ENCODE results near the gene CHMP5.

The CHMP5 gene

DNA sequence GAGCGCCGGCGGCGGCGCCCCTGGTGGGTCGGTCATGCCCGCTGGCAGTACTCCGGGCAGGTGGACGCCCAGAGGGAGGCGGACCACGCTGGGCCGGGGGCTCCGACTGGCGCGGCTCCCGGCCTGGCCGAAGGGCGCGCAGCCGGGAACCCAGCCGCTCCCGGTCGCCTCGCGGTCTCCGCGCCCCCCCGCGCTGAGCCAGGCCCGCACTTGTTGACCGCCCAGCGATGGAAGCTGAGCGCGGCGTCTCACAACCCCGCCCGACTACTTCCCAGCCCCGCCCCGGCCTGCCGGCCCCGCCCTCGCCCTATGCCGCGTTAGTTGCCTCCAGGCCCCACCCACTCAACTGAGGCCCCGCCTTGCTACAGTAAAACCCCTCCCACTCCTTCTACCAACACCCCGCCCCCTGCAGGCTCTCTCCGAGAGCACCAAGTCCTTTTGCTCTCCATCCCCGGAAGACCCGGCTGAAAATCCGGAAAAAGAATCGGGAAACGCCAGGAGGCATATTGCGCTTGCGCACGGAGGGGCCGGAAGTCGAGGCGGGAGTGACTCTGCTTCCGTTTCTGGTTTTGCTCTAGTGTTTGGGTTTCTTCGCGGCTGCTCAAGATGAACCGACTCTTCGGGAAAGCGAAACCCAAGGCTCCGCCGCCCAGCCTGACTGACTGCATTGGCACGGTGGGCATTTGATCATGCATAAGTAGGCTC is at the start of gene CHMP5, which contains the start of gene BAG1:
TSS of gene CHMP5 (plus strand) at position 577 of the 705 bp plus-strand sequence. CDS start at position 607, 30 bp downstream.
TSS of gene BAG1 (minus strand) at position 236 of the 705 bp plus-strand sequence.
- peak within 1 kb of the TSS; percentile 93 for H3K27ac Mint-ChIP-seq
- peaks cover 19% of the 10 kb centered on the region for H3K36me3 Mint-ChIP-seq
- peaks cover 56% of the 10 kb centered on the region for H3K4me1 Mint-ChIP-seq
- peak within 1 kb of the TSS; percentile 93 for H3K4me3 Mint-ChIP-seq
- no peaks in the 10 kb centered on the region for H3K9me3 Mint-ChIP-seq
- no peaks in the 10 kb centered on the region for H3K27me3 Mint-ChIP-seq

DNA sequence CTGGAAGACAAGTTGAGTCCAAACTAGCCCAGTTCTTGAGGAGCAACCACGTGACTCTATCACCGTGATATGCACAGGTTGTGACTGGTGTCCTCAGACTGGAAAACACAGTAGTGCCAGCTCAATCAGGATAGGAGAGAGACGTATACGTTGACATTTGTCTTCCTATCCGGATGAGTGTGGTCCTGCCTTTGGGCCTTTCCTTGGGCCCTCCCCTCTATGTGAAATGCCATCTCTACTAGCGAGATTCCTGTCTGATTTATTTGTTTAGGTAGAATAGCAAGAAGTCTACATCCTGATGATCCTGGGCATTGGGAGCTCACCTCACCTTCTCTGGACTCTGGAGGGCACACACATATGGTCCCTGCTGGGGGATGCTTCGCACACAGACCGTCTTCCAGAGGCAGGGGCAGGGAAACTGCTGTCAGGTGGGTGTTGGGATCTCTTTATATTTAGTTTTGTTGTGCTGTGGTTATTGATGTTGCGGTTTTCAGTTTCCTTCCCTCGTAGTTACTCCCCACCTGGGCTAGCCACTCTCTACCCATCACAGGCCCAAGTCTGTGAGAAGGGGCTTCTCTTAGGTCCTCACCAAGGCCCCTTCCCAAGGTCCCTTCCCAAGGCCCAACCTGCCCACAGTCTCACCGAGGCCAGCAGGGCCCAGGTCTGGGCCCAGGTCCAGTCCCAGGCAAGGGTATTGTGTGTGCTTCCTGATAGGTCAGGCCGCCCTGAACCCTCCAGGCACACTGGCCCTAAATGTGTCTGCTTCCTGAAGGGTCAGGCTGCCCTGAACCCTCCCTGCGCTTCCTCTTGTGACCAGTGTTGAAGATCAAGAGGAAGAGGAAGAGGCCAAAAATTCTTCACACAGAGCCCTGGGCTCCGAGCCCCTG is 43.9 kb upstream of the CHMP5 start:
- Mint-ChIP-seq H3K27me3 (no peaks in the 10 kb centered on the region), H3K36me3 (no peaks in the 10 kb centered on the region), H3K4me1 (peaks cover 14% of the 10 kb centered on the region), H3K9me3 (no peaks in the 10 kb centered on the region), H3K27ac (no peak overlapping the region), H3K4me3 (no peak overlapping the region)

DNA sequence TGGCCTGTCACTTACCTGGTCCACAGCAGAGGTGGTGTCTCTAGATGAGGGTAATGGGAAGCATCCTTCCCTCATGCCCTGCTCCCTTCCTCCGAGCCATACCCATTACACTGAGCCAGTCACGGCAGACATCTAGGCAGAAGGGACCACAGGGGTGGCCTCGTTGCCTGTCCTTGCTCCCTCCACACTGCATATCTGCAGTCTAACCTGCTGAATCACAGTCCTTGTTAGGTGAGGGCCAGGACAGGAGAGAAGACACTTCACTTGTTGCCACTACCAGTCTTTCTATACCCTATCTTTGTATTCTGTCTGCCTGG is 43.3 kb upstream of the CHMP5 start:
- Mint-ChIP-seq H3K9me3 (no peaks in the 10 kb centered on the region), H3K4me3 (no peak overlapping the region), H3K4me1 (peaks cover 15% of the 10 kb centered on the region), H3K36me3 (no peaks in the 10 kb centered on the region), H3K27me3 (no peaks in the 10 kb centered on the region), H3K27ac (no peak overlapping the region)

DNA sequence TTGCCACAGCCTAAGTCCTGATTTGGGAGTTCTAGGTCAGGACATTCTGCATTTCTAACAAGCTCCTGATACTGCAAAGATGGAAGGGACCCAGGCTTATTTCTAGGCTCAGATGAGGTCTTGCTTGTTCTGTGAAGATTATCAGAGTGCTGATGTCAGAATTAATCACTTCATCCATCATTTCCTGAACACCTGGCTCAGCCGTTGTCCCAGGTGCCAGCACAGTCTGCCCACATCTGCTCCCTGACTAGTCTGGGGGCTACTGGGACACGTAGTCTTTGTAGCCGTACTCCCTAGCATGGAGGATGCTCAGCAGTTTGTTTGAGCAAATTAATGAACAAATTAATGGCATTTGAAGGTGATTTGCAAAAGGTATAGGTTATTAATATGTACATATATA is 42.8 kb upstream of the CHMP5 start:
- Mint-ChIP-seq H3K4me1 (peaks cover 15% of the 10 kb centered on the region), H3K36me3 (no peaks in the 10 kb centered on the region), H3K4me3 (no peak overlapping the region), H3K27ac (no peak overlapping the region), H3K9me3 (no peaks in the 10 kb centered on the region), H3K27me3 (no peaks in the 10 kb centered on the region)

DNA sequence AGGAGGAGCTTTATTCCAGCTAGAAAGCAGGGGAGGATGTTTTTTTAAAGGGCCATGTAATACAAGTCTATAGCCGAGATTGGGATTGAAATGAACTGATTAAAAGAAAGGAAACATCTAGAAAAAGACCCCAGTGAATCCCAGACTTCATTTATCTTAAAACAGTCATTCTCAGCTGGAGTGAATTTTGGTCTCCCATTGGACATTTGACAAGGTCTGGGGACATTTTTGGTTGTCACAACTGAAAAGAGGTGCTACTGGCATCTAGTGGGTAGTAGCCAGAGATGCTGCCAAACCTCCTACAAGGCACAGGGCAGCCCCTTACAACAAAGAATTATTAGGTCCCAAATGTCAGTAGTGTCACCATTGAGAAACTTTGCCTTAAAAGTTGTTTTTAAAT is 41.2 kb upstream of the CHMP5 start:
- H3K4me3 Mint-ChIP-seq: no peak overlapping the region
- H3K4me1 Mint-ChIP-seq: peaks cover 15% of the 10 kb centered on the region
- H3K27me3 Mint-ChIP-seq: no peaks in the 10 kb centered on the region
- H3K27ac Mint-ChIP-seq: no peak overlapping the region
- no peaks in the 10 kb centered on the region for H3K36me3 Mint-ChIP-seq
- no peaks in the 10 kb centered on the region for H3K9me3 Mint-ChIP-seq

DNA sequence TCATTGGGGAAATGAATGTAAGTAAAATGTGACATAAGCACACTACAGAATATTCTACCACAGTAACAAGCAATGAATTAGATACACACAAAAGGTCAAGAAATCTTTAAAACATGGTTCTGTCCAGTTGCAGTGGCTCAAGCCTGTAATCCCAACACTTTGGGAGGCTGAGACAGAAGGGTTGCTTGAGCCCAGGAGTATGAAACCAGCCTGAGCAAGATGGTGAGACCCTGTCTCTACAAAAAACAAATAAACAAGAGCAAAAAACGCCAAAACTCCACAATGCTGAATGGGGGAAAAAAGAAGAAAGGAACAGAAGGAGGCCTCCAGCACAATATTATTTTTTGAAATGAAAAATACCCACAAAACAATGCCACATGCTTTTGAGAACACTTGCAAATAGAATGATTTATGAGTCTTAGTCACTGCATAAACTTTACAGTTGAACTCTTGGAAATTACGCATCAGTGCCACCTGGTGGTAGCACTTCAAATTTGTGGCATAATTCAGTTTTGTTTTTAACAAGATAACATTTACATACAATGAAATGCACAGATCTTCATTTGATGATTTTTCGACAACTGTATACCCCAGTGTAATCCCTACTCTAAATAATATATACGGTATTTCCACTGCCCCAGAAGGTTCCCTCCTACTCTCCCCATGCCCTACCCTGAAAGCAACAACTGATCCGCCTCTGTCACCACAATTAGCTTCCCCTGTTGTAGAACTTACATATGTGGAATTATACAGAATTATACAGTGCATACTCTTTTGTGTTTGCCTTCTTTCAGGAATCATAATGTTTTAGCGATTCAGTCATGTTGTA is 39.3 kb upstream of the CHMP5 start:
- Mint-ChIP-seq H3K27me3 (no peaks in the 10 kb centered on the region), H3K4me1 (peaks cover 15% of the 10 kb centered on the region), H3K9me3 (no peaks in the 10 kb centered on the region), H3K36me3 (no peaks in the 10 kb centered on the region), H3K27ac (peak overlapping the region; percentile 27), H3K4me3 (no peak overlapping the region)

DNA sequence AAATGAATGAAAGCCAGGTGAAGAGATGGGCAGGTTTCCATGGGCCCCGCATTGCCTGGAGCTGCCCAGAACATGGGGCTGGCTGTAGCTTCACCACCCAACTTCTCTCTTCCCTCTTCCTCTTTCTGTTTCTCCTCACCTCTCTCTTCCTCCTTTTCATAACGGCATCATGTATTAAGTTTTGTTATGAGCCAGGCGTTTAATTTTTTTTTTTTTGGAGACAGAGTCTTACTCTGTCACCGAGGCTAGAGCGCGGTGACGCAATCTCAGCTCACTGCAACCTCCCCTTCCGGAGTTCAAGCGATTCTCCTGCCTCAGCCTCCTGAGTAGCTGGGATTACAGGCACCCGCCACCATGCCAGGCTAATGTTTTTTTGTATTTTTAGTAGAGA is 37.8 kb upstream of the CHMP5 start:
- H3K4me3 Mint-ChIP-seq: no peak overlapping the region
- no peaks in the 10 kb centered on the region for H3K36me3 Mint-ChIP-seq
- no peaks in the 10 kb centered on the region for H3K27me3 Mint-ChIP-seq
- H3K27ac Mint-ChIP-seq: no peak overlapping the region
- H3K9me3 Mint-ChIP-seq: no peaks in the 10 kb centered on the region
- peaks cover 9% of the 10 kb centered on the region for H3K4me1 Mint-ChIP-seq

DNA sequence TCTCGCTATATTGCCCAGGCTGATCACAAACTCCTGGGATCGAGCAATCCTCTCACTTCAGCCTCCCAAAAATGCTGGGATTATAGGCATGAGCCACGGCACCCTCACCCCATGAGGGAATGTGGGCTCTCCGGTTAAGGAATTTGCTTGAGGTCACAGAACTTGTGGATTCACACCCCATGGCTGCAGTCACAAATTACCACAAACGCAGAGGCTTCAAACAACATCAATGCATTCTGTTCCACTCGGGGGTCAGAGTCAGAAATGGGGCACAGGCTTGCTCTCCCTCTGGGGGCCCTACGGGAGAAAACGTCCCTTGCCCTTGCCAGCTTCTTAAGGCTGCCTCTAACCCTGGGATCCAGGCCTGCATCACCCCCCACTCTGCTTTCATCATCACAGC is 37.1 kb upstream of the CHMP5 start:
- peaks cover 9% of the 10 kb centered on the region for H3K4me1 Mint-ChIP-seq
- no peak overlapping the region for H3K27ac Mint-ChIP-seq
- no peaks in the 10 kb centered on the region for H3K36me3 Mint-ChIP-seq
- no peak overlapping the region for H3K4me3 Mint-ChIP-seq
- no peaks in the 10 kb centered on the region for H3K27me3 Mint-ChIP-seq
- no peaks in the 10 kb centered on the region for H3K9me3 Mint-ChIP-seq

DNA sequence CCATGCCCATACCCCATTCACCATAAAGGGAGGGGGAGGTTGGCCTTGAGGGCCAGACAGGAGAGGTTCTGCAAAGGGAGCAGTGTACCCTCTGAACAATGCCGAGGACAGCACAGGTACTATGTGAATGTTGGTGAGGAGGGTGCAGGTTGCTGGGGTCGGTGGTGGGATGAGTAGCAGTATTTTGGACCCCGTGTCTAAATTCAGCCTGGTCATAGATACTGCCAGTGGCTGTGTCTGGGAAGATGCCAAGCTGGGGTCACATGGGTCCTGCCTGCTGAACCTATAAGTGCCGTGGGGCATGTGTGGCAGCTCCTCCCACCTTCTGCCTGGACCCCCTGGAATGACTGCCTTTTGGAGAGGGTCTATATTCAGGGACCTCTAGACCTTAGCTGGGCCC is 36.2 kb upstream of the CHMP5 start:
- Mint-ChIP-seq H3K4me1 (peaks cover 9% of the 10 kb centered on the region), H3K36me3 (no peaks in the 10 kb centered on the region), H3K9me3 (no peaks in the 10 kb centered on the region), H3K27me3 (no peaks in the 10 kb centered on the region), H3K27ac (no peak overlapping the region), H3K4me3 (no peak overlapping the region)

DNA sequence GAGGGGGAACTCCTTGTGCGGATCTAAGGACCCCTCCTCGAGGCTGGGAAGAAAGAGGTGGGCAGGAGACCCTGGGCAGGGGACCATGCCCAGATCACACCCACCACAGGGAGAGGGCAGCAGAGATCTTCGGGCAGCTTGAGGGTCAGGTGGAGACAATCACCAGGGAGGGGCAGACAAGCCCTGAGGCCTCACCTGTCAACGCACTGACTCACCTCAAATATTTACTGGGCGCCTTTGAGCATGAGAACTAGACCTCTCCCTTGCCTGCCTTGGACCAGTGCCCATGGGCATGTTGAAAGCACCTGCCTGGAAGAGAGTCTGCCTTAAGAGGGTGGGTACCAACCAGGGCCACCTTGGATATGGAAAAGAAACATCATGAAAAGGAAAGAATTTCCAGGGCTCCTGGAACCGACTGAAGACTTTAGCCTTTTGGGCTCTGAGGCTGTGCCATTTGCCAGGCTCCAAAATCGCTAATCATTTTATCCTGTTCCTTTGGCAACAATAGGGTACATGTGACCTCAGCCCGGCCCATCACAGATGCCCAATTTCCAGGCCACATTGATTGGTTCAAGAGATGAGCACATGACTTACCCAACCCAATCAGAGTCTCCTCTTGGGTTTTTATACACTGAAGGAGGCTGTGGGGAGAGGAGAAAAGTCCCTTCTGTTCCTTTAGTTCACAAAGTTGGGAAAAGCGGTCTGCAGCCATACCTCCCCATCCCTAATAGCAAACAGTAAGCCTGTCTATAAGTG is 35.3 kb upstream of the CHMP5 start:
- no peaks in the 10 kb centered on the region for H3K27me3 Mint-ChIP-seq
- no peaks in the 10 kb centered on the region for H3K9me3 Mint-ChIP-seq
- H3K27ac Mint-ChIP-seq: no peak overlapping the region
- H3K36me3 Mint-ChIP-seq: no peaks in the 10 kb centered on the region
- peaks cover 9% of the 10 kb centered on the region for H3K4me1 Mint-ChIP-seq
- H3K4me3 Mint-ChIP-seq: no peak overlapping the region

DNA sequence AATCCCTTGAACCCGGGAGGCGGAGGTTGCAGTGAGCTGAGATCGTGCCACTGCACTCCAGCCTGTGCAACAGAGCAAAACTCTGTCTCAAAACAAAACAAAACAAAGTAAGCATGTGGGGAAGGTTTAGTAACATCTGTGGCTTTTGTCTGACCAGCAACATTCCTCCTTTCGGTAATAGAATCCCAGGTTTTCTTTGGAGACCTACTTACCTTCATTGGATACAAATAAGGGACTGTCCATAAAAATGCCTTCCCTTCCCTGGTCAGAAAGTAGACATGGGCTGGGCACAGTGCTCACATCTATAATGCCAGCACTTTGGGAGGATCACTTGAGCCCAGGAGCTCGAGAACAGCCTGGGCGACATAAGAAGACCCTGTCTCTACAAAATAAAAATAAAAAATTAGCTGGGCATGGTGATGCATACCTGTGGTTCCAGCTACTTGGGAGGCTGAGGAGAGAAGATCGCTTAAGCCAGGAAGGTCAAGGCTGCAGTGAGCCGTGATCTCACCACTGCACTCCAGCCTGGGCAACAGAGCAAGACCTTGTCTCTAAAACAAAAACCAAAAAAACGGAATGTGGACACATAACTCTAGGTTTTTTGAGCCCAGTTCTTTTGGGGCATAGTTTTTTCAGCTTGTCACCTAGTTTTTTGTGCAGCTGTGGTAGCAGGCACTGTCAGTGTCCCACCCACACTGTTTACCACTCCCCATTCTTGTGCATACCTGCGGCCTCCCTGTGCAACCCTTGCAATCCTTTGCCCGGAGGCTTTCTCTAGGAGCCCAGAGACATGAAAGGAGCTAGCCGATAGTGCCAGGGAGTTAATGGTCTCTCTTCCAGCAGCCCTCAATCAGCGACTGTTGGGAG is 33.9 kb upstream of the CHMP5 start:
- H3K4me3 Mint-ChIP-seq: no peak overlapping the region
- H3K4me1 Mint-ChIP-seq: peaks cover under 1% of the 10 kb centered on the region
- no peaks in the 10 kb centered on the region for H3K9me3 Mint-ChIP-seq
- no peaks in the 10 kb centered on the region for H3K27me3 Mint-ChIP-seq
- H3K36me3 Mint-ChIP-seq: no peaks in the 10 kb centered on the region
- no peak overlapping the region for H3K27ac Mint-ChIP-seq

DNA sequence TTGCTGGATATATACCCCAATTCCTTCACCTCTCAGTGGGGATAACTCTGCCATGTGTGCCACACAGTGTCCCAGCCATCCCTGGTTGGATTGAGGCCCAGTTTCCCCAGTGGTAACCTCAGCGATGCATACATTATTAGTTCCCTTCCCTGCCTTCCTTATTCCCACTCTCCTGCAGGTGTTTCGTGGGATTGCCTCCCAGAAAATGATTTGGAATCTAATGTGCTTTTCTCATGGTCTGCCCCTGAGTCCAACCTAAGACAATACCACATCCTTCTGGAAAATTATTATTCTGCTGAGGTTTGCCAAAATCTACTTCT is 33.3 kb upstream of the CHMP5 start:
- no peak overlapping the region for H3K27ac Mint-ChIP-seq

DNA sequence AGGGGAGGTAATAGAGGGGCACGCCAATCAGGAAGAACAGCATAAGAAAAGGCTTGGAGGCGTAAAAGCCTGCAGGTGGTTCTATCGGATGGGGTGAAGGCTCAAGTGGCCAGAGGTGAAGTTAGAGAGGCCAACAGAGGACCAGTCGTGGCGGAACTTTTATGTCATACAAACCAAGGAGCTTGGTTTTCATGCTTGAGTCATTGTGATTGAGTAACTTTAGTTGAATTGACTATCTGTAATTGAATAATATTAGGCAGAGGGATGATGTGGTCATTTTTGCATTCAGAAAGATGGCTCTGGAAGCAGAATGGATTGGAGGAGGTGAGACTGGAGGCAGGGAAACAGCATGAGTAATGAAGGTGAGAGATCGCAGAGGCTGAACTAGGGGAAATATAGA is 32.0 kb upstream of the CHMP5 start:
- no peaks in the 10 kb centered on the region for H3K27me3 Mint-ChIP-seq
- H3K9me3 Mint-ChIP-seq: no peaks in the 10 kb centered on the region
- H3K27ac Mint-ChIP-seq: no peak overlapping the region
- no peak overlapping the region for H3K4me3 Mint-ChIP-seq
- no peaks in the 10 kb centered on the region for H3K4me1 Mint-ChIP-seq
- no peaks in the 10 kb centered on the region for H3K36me3 Mint-ChIP-seq

More for the DNA sequence above, 33.3 kb upstream of the CHMP5 start:
- H3K9me3 Mint-ChIP-seq: no peaks in the 10 kb centered on the region
- no peaks in the 10 kb centered on the region for H3K36me3 Mint-ChIP-seq
- no peak overlapping the region for H3K4me3 Mint-ChIP-seq
- H3K4me1 Mint-ChIP-seq: no peaks in the 10 kb centered on the region
- no peaks in the 10 kb centered on the region for H3K27me3 Mint-ChIP-seq

DNA sequence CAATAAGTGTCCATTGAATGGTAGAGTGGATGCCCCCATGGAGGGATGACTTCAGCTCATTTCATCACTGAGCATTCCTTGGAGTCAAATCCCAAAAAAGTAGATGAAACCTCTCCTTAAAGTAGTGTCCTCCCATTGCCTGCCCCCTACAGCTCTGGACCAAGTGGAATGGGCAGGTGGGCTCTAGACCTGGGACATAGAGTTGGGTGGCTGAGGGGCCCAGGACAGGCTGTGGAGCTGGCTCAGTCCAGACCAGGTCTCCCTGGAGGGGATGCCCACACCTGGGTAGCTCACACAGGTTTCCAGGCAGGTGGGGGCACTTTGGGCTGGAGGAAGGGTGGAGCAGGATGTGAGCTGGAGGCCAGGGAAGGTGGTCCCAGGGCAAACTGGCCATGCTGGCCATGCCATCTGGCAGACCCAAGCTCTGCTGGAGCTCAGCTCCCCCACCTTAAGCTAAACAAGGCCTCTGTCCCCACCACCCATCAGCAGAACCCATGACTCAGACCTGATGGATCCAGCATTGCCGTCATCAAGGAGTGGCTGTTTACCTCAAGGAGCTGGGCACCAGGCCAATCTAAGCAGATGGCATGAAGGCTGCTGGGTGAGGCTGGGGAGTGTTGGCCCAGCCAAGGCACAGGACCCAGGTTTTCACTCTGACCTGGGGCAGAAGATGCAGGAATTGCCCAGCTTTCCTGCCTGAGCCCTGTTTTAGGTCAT is 31.1 kb upstream of the CHMP5 start:
- H3K9me3 Mint-ChIP-seq: no peaks in the 10 kb centered on the region
- H3K4me3 Mint-ChIP-seq: no peak overlapping the region
- no peaks in the 10 kb centered on the region for H3K4me1 Mint-ChIP-seq
- no peaks in the 10 kb centered on the region for H3K27me3 Mint-ChIP-seq
- H3K27ac Mint-ChIP-seq: no peak overlapping the region
- H3K36me3 Mint-ChIP-seq: no peaks in the 10 kb centered on the region

Data from activated naive CD4-positive, alpha-beta T cell treated with anti-CD3 and anti-CD28 coated beads, Interleukin-2, amount 50 U/mL, for 24 hours (primary cell).